GM23338 (cell line): ENCODE data around the gene DPF3. TPM values are rescaled to one million over a fixed set of nuclear protein-coding genes. Genes with fewer than 3 reads are reported as not detected.

Source experiments
- ATAC-seq: fragments of 200-7000 bp; cut with Tn5 transposase; 3 replicates; pipeline ENCODE4 v1.9.1; 2020
- DNase-seq: peaks from one replicate; pipeline ENCODE4 v3.0.0-alpha.2; 2015; ENCODE audit warnings: low spot score
- H2AFZ ChIP-seq: fragments of 200-600 bp; sonication (generic); 2 replicates; pipeline ENCODE4 v1.8.0; 2016; ENCODE audit warnings: antibody characterized with exemption, mild to moderate bottlenecking, moderate library complexity
- H3F3A ChIP-seq: fragments of 200-600 bp; sonication (generic); replicated peaks from 2 replicates; pipeline ENCODE4 v1.8.0; 2017; ENCODE audit warnings: antibody characterized with exemption, mixed run types, low read depth
- H3K27ac ChIP-seq: fragments of 200-600 bp; sonication (generic); 2 replicates; pipeline ENCODE4 v1.6.1; 2016; ENCODE audit warnings: low read depth
- H3K27me3 ChIP-seq: fragments of 200-600 bp; sonication (generic); 2 replicates; pipeline ENCODE4 v1.8.0; 2016; ENCODE audit warnings: mild to moderate bottlenecking, mixed run types, moderate library complexity; ENCODE audit not compliant: insufficient read depth
- H3K36me3 ChIP-seq: fragments of 200-600 bp; sonication (generic); 2 replicates; pipeline ENCODE4 v1.8.0; 2016; ENCODE audit warnings: mild to moderate bottlenecking; ENCODE audit not compliant: insufficient read depth
- H3K4me1 ChIP-seq: fragments of 200-600 bp; sonication (generic); 2 replicates; pipeline ENCODE4 v1.8.0; 2016; ENCODE audit warnings: mild to moderate bottlenecking, moderate library complexity; ENCODE audit not compliant: insufficient read depth
- H3K4me2 ChIP-seq: fragments of 200-600 bp; sonication (generic); 2 replicates; pipeline ENCODE4 v1.7.1; 2017; ENCODE audit warnings: mixed run types
- H3K4me3 ChIP-seq: fragments of 200-600 bp; sonication (generic); 2 replicates; pipeline ENCODE4 v1.6.1; 2016; ENCODE audit warnings: mixed run types
- H3K79me2 ChIP-seq: fragments of 200-600 bp; sonication (generic); replicated peaks from 2 replicates; pipeline ENCODE4 v1.8.0; 2017; ENCODE audit warnings: mild to moderate bottlenecking; ENCODE audit not compliant: insufficient read depth
- H3K9me2 ChIP-seq: fragments of 200-600 bp; sonication (generic); 2 replicates; pipeline ENCODE4 v1.8.0; 2017; ENCODE audit not compliant: insufficient read depth
- H4K20me1 ChIP-seq: fragments of 200-600 bp; sonication (generic); replicated peaks from 2 replicates; pipeline ENCODE4 v1.8.0; 2017; ENCODE audit warnings: mild to moderate bottlenecking; ENCODE audit not compliant: insufficient read depth
- H3K27ac Mint-ChIP-seq: 2 replicates; pipeline ENCODE4 v1.8.0; 2020; ENCODE audit warnings: inconsistent platforms, mild to moderate bottlenecking, moderate library complexity, mixed read lengths
- H3K27me3 Mint-ChIP-seq: 3 replicates; pipeline ENCODE4 v1.8.0; 2022; ENCODE audit warnings: low read depth, mild to moderate bottlenecking, moderate library complexity, mixed read lengths, inconsistent platforms; ENCODE audit not compliant: insufficient read depth, poor library complexity
- H3K36me3 Mint-ChIP-seq: 3 replicates; pipeline ENCODE4 v1.8.0; 2021; ENCODE audit warnings: low read depth, mild to moderate bottlenecking, inconsistent platforms, moderate library complexity, mixed read lengths
- H3K4me1 Mint-ChIP-seq: 3 replicates; pipeline ENCODE4 v1.8.0; 2020; ENCODE audit warnings: mild to moderate bottlenecking, inconsistent platforms, mixed read lengths
- H3K4me3 Mint-ChIP-seq: 3 replicates; pipeline ENCODE4 v1.8.0; 2021; ENCODE audit warnings: moderate library complexity, mild to moderate bottlenecking, inconsistent platforms, mixed read lengths
- H3K9me3 Mint-ChIP-seq: 3 replicates; pipeline ENCODE4 v1.8.0; 2020; ENCODE audit warnings: moderate library complexity, mild to moderate bottlenecking, inconsistent platforms, mixed read lengths
- ETS1 ChIP-seq: IDR thresholded peaks from 2 replicates; pipeline ENCODE4 v1.6.1; 2016; ENCODE audit warnings: antibody characterized with exemption
- NANOG ChIP-seq: IDR thresholded peaks from 2 replicates; pipeline ENCODE4 v1.6.1; 2016; ENCODE audit warnings: antibody characterized with exemption, borderline replicate concordance
- POLR2AphosphoS5 ChIP-seq: IDR thresholded peaks from 2 replicates; pipeline ENCODE4 v1.6.1; 2016; ENCODE audit warnings: antibody characterized with exemption, low read depth
- ZNF114 ChIP-seq: fragments of 250-450 bp; sonication (Bioruptor Pico); IDR thresholded peaks from 2 replicates; pipeline ENCODE4 v1.5.0; 2020; ENCODE audit warnings: mild to moderate bottlenecking, moderate library complexity
- ZNF462 ChIP-seq: fragments of 250-450 bp; sonication (Bioruptor Pico); IDR thresholded peaks from 2 replicates; pipeline ENCODE4 v1.5.0; 2020; ENCODE audit warnings: mild to moderate bottlenecking, moderate library complexity
- polyA plus RNA-seq: library from polyadenylated mRNA; unstranded; fragments of >200 nt; fragmentation: Nextera tagmentation; extraction: Ambion mirVana; gene quantifications from 2 replicates; pipeline ENCODE4 v1.2.1, GENCODE V29; 2016
- total RNA-seq: library from RNA; depleted of rRNA; stranded (reverse); fragments of >200 nt; shearing (Covaris generic); gene quantifications from 2 replicates; pipeline ENCODE4 v1.2.3, GENCODE V29; 2014
- TF ChIP-seq, protein P1 (sequence below), 2 experiments: fragments of 200-600 bp in 1 of 2; sonication (generic) in 1 of 2; conservative IDR thresholded peaks; 2 replicates each; pipeline versions ENCODE4 v1.5.1 to v1.6.1; 2016 to 2017; ENCODE audit warnings: antibody characterized with exemption in 2 of 2, low read depth in 2 of 2, mild to moderate bottlenecking in 2 of 2, moderate library complexity in 1 of 2
- TF ChIP-seq, protein P2 (sequence below): IDR thresholded peaks from one replicate; pipeline ENCODE4 v1.6.1; 2018; ENCODE audit warnings: antibody characterized with exemption; ENCODE audit not compliant: unreplicated experiment

Gene DPF3
- total and polyA plus RNA-seq, 2 experiments from 2014 or later, result 0.18 to 1.0 TPM

DNA sequence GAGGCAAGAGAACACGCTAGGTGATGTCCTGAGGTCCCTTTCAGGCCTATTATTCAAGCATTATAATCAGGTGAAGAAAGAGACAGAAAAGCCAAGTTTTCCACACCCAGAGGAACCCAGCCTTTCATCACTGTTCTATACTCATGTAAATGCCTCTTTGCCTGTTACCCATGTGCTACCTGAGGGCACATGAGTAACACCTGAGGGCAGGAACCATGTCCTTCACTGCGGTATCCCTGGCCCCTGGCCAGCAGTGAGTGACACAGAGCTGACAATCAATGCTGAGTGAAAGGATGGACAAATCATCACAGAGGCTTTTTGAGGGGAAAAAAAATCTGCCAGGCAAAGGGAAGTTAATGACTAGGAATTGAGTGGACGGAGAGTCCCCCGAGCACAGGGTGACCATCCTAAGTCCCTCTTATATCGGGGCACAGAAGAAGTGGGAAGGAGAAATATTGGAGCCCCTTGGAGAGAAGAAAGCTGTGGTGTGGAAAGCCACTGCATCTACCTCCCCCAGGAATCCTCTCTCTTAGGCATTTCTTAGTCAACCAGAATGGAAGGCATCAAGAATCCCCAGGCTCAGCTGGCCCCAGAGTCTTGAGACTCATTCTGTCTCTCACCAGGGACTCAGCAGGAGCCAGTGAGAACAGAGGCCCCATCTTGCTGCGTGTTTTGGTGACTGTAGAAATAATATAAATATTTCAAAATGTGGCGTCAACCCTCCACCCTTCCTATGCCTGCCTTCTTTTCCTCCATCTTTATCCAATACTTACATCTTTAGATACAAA lies 212.9 kb downstream of the DPF3 start (continued):
- TF ChIP-seq ZNF462 (CRISPR knock-in tag) (no peak), ZNF114 (CRISPR knock-in tag) (no peak)
- TF ChIP-seq, protein P1, sequence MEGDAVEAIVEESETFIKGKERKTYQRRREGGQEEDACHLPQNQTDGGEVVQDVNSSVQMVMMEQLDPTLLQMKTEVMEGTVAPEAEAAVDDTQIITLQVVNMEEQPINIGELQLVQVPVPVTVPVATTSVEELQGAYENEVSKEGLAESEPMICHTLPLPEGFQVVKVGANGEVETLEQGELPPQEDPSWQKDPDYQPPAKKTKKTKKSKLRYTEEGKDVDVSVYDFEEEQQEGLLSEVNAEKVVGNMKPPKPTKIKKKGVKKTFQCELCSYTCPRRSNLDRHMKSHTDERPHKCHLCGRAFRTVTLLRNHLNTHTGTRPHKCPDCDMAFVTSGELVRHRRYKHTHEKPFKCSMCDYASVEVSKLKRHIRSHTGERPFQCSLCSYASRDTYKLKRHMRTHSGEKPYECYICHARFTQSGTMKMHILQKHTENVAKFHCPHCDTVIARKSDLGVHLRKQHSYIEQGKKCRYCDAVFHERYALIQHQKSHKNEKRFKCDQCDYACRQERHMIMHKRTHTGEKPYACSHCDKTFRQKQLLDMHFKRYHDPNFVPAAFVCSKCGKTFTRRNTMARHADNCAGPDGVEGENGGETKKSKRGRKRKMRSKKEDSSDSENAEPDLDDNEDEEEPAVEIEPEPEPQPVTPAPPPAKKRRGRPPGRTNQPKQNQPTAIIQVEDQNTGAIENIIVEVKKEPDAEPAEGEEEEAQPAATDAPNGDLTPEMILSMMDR (conservative IDR thresholded peaks at IDR 0.05; ENCODE audit: low read depth in 2 of 2), result no peak

DNA sequence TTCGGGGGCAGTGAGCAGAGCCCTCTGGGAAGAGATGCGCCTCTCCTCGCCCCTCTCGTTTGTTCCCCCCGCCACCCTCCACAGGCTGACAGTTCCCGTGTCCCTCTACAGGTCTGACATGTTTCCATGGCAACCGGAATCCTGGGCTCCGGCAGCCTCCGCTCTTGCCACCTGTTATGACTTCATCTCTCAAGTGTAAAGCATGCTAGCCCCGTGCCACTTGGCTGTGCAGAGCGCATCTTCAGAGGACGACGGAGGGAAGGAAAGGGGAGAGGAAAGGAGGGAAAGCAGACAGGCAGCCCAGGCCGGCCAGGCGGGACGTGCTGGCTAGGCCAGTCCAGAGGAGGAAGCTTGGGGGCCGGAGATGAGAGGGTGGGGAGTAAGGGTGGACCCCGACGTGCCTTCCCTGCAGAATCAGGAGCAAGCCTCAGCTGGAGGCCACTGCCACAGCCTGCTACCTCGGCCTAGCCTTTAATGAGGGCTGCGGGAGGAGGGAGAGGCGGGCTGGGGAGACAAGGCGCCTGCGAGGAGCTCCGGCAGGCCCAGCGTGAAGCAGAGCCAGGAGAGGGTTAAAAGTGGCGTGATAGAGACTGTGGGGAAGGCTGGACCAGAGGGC lies 214.3 kb downstream of the DPF3 start:
- no peaks in the 10 kb centered on the region; the same call in 1 of the 2 replicates for H3K36me3 ChIP-seq
- Mint-ChIP-seq H3K4me1 (peaks cover 14% of the 10 kb centered on the region), H3K36me3 (no peaks in the 10 kb centered on the region), H3K9me3 (no peaks in the 10 kb centered on the region), H3K4me3 (no peak overlapping the region), H3K27ac (no peak overlapping the region), H3K27me3 (peaks cover 5% of the 10 kb centered on the region)
- H3K9me2 ChIP-seq, result no peaks in the 10 kb centered on the region
- H3K27me3 ChIP-seq, result no peaks in the 10 kb centered on the region
- no peak overlapping the region for H3K4me2 ChIP-seq
- H4K20me1 ChIP-seq, result no peaks in the 10 kb centered on the region
- peak; percentile 84 for ATAC-seq
- no peaks in the 10 kb centered on the region for H3K79me2 ChIP-seq
- no peak overlapping the region for H3K27ac ChIP-seq
- peak; percentile 62 for DNase-seq
- no peaks in the 10 kb centered on the region for H3F3A ChIP-seq
- no peaks in the 10 kb centered on the region for H3K4me1 ChIP-seq
- no peak overlapping the region for H2AFZ ChIP-seq
- H3K4me3 ChIP-seq, result no peak overlapping the region
- TF ChIP-seq ZNF114 (CRISPR knock-in tag), result no peak
- no peak for TF ChIP-seq POLR2AphosphoS5
- TF ChIP-seq ETS1, result no peak
- TF ChIP-seq NANOG, result no peak
- TF ChIP-seq, protein P2, sequence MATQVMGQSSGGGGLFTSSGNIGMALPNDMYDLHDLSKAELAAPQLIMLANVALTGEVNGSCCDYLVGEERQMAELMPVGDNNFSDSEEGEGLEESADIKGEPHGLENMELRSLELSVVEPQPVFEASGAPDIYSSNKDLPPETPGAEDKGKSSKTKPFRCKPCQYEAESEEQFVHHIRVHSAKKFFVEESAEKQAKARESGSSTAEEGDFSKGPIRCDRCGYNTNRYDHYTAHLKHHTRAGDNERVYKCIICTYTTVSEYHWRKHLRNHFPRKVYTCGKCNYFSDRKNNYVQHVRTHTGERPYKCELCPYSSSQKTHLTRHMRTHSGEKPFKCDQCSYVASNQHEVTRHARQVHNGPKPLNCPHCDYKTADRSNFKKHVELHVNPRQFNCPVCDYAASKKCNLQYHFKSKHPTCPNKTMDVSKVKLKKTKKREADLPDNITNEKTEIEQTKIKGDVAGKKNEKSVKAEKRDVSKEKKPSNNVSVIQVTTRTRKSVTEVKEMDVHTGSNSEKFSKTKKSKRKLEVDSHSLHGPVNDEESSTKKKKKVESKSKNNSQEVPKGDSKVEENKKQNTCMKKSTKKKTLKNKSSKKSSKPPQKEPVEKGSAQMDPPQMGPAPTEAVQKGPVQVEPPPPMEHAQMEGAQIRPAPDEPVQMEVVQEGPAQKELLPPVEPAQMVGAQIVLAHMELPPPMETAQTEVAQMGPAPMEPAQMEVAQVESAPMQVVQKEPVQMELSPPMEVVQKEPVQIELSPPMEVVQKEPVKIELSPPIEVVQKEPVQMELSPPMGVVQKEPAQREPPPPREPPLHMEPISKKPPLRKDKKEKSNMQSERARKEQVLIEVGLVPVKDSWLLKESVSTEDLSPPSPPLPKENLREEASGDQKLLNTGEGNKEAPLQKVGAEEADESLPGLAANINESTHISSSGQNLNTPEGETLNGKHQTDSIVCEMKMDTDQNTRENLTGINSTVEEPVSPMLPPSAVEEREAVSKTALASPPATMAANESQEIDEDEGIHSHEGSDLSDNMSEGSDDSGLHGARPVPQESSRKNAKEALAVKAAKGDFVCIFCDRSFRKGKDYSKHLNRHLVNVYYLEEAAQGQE, result no peak
- TF ChIP-seq, protein P1 (conservative IDR thresholded peaks at IDR 0.05; ENCODE audit: low read depth in 2 of 2), result no peak
